CD8-positive, alpha-beta memory T cell (primary cell): ENCODE data around the gene ZCCHC14. TPM values are rescaled to one million over a fixed set of nuclear protein-coding genes. Genes with fewer than 3 reads are reported as not detected.
"Not testable (repeated sequence)": the region's sequence is repeated elsewhere in the genome, so short reads cannot be mapped to it uniquely, and the experiment has no call there.

Source experiments
- CTCF ChIA-PET: fragments of 350-600 bp; sonication (Branson Sonifier 250); formaldehyde crosslinking; loops from one replicate; lab custom pipeline; 2021; ENCODE audit warnings: antibody characterized with exemption; lab: Charles Lee
- POLR2A ChIA-PET: fragments of 350-600 bp; sonication (Branson Sonifier 250); formaldehyde crosslinking; loops from one replicate; lab custom pipeline; 2021; ENCODE audit warnings: antibody characterized with exemption; lab: Charles Lee
- DNase-seq, 5 donors: peaks; one replicate each; pipeline versions ENCODE4 v3.0.0 to v3.0.0-alpha.2; 2020 to 2022; ENCODE audit warnings: mixed read lengths in 1 of 5
- H3K27ac ChIP-seq: one replicate; pipeline ENCODE4 v1.7.0; 2013; ENCODE audit warnings: low read depth, mild to moderate bottlenecking, low read length, moderate library complexity
- H3K27me3 ChIP-seq: 2 replicates; pipeline ENCODE4 v1.7.0; 2013; ENCODE audit warnings: low read length, mild to moderate bottlenecking; ENCODE audit not compliant: insufficient read depth, poor library complexity, severe bottlenecking
- H3K36me3 ChIP-seq: 2 replicates; pipeline ENCODE4 v1.7.0; 2013; ENCODE audit warnings: mild to moderate bottlenecking, low read length, moderate library complexity; ENCODE audit not compliant: insufficient read depth
- H3K4me1 ChIP-seq: 2 replicates; pipeline ENCODE4 v1.7.0; 2013; ENCODE audit warnings: mild to moderate bottlenecking, low read length, moderate library complexity; ENCODE audit not compliant: insufficient read depth
- H3K4me3 ChIP-seq: 2 replicates; pipeline ENCODE4 v1.7.0; 2013; ENCODE audit warnings: mild to moderate bottlenecking, low read length
- H3K9me3 ChIP-seq: 2 replicates; pipeline ENCODE4 v1.7.0; 2013; ENCODE audit warnings: mild to moderate bottlenecking, low read length
- H3K27ac Mint-ChIP-seq, 8 donors: one replicate each; pipeline ENCODE4 v1.8.0; 2020 to 2021; ENCODE audit warnings: mixed read lengths in 8 of 8, mild to moderate bottlenecking in 6 of 8, inconsistent platforms in 3 of 8, moderate library complexity in 3 of 8
- H3K27me3 Mint-ChIP-seq, 2 donors: one replicate each; pipeline ENCODE4 v1.8.0; 2020 to 2021; ENCODE audit warnings: mixed read lengths in 2 of 2, mild to moderate bottlenecking in 1 of 2, moderate library complexity in 1 of 2
- H3K36me3 Mint-ChIP-seq, 3 donors: one replicate each; pipeline ENCODE4 v1.8.0; 2020 to 2021; ENCODE audit warnings: mixed read lengths in 3 of 3, inconsistent platforms in 1 of 3, mild to moderate bottlenecking in 1 of 3
- H3K4me1 Mint-ChIP-seq, 3 donors: one replicate each; pipeline ENCODE4 v1.8.0; 2020 to 2021; ENCODE audit warnings: mixed read lengths in 3 of 3, inconsistent platforms in 1 of 3, mild to moderate bottlenecking in 1 of 3
- H3K4me3 Mint-ChIP-seq, 7 donors: one replicate each; pipeline ENCODE4 v1.8.0; 2020 to 2021; ENCODE audit warnings: mixed read lengths in 7 of 7, mild to moderate bottlenecking in 6 of 7, moderate library complexity in 4 of 7, inconsistent platforms in 2 of 7
- H3K9me3 Mint-ChIP-seq, 5 donors: one replicate each; pipeline ENCODE4 v1.8.0; 2020 to 2022; ENCODE audit warnings: mixed read lengths in 5 of 5, mild to moderate bottlenecking in 3 of 5, moderate library complexity in 2 of 5, inconsistent platforms in 1 of 5
- polyA plus RNA-seq: library from polyadenylated mRNA; unstranded; fragments of 300-500 nt; fragmentation: Illumina TruSeq; gene quantifications from one replicate; pipeline ENCODE4 v1.2.3, GENCODE V29; 2021
- total RNA-seq, 2 experiments: library from RNA; stranded (reverse); gene quantifications; one replicate each; pipeline ENCODE4 v1.2.3, GENCODE V29; 2021

Gene ZCCHC14
- total and polyA plus RNA-seq, 3 experiments from 2014 or later, result 0.77 to 6.2 (median 6.1) TPM

- Histone ChIP-seq H3K27me3 (no peaks in the 10 kb centered on the region), H3K36me3 (no peaks in the 10 kb centered on the region), H3K4me1 (peaks cover 58% of the 10 kb centered on the region), H3K4me3 (no peak overlapping the region), H3K9me3 (no peaks in the 10 kb centered on the region), H3K27ac (no peak overlapping the region)
- peak overlapping the region in 2 of 7 donors; percentile 20 to 68 for H3K4me3 Mint-ChIP-seq
- peak overlapping the region in 4 of 8 donors; percentile 81 to 87 (median 82) for H3K27ac Mint-ChIP-seq
- DNase-seq, result no peak
- H3K27me3 Mint-ChIP-seq, result no peaks in the 10 kb centered on the region
- POLR2A ChIA-PET, result no interaction called here
- H3K36me3 Mint-ChIP-seq, result peaks cover 0 to 5% (median 5%) of the 10 kb centered on the region in 3 donors
- H3K4me1 Mint-ChIP-seq, result peaks cover 74 to 88% (median 80%) of the 10 kb centered on the region in 3 donors
- CTCF ChIA-PET, result no interaction called here
- no peaks in the 10 kb centered on the region for H3K9me3 Mint-ChIP-seq
Measured at GRCh38 chr16:87486282-87486681, 6.5 kb downstream of the ZCCHC14 start.

GRCh38 chr16:87485792-87486191 is 7.0 kb downstream of the ZCCHC14 start:
- CTCF ChIA-PET, H3K36me3 ChIP-seq, H3K9me3 Mint-ChIP-seq, H3K9me3 ChIP-seq, H3K27me3 Mint-ChIP-seq, POLR2A ChIA-PET, DNase-seq, H3K36me3 Mint-ChIP-seq, H3K27ac ChIP-seq, H3K4me3 ChIP-seq, H3K27me3 ChIP-seq: not testable (repeated sequence)
- Mint-ChIP-seq H3K27ac (peak overlapping the region in 6 of 8 donors; percentile 81 to 98 (median 84)), H3K4me1 (peaks cover 74 to 85% (median 82%) of the 10 kb centered on the region in 3 donors), H3K4me3 (peak overlapping the region in 5 of 7 donors; percentile 8 to 68 (median 44))
- H3K4me1 ChIP-seq, result peaks cover 55% of the 10 kb centered on the region

GRCh38 chr16:87484487-87485331 is 8.1 kb downstream of the ZCCHC14 start:
- ChIA-PET CTCF (no interaction called here), POLR2A (no interaction called here)
- Mint-ChIP-seq H3K4me1 (peaks cover 69 to 78% (median 76%) of the 10 kb centered on the region in 3 donors), H3K36me3 (peaks cover 0 to 8% (median 5%) of the 10 kb centered on the region in 3 donors), H3K4me3 (peak overlapping the region in 5 of 7 donors; percentile 50 to 68 (median 62)), H3K27ac (peak overlapping the region in 6 of 8 donors; percentile 81 to 98 (median 84)), H3K27me3 (no peaks in the 10 kb centered on the region), H3K9me3 (no peaks in the 10 kb centered on the region)
- Histone ChIP-seq H3K4me1 (peaks cover 48% of the 10 kb centered on the region), H3K27ac (no peak overlapping the region), H3K9me3 (no peaks in the 10 kb centered on the region), H3K36me3 (no peaks in the 10 kb centered on the region), H3K27me3 (no peaks in the 10 kb centered on the region), H3K4me3 (no peak overlapping the region)
- DNase-seq, result no peak

- no peak for DNase-seq
- H3K4me3 ChIP-seq, result no peak overlapping the region
- H3K9me3 ChIP-seq, result no peaks in the 10 kb centered on the region
- H3K4me1 Mint-ChIP-seq, result peaks cover 58 to 66% (median 64%) of the 10 kb centered on the region in 3 donors
- H3K36me3 Mint-ChIP-seq, result peaks cover 0 to 12% (median 5%) of the 10 kb centered on the region in 3 donors
- H3K27me3 ChIP-seq, result no peaks in the 10 kb centered on the region
- peak overlapping the region in 2 of 7 donors; percentile 2 to 32 for H3K4me3 Mint-ChIP-seq
- peak overlapping the region in 6 of 8 donors; percentile 50 to 98 (median 74) for H3K27ac Mint-ChIP-seq
- no peaks in the 10 kb centered on the region for H3K36me3 ChIP-seq
- no peaks in the 10 kb centered on the region for H3K27me3 Mint-ChIP-seq
- ChIA-PET CTCF (no interaction called here), POLR2A (no interaction called here)
- peaks cover 36% of the 10 kb centered on the region for H3K4me1 ChIP-seq
- H3K9me3 Mint-ChIP-seq, result no peaks in the 10 kb centered on the region
- no peak overlapping the region for H3K27ac ChIP-seq
Measured at GRCh38 chr16:87483481-87483880, 9.3 kb downstream of the ZCCHC14 start.

GRCh38 chr16:87482670-87483069 is 10.2 kb downstream of the ZCCHC14 start:
- CTCF ChIA-PET, H3K36me3 ChIP-seq, H3K27me3 ChIP-seq, H3K9me3 ChIP-seq, DNase-seq, H3K27me3 Mint-ChIP-seq, H3K4me3 Mint-ChIP-seq, H3K9me3 Mint-ChIP-seq, H3K4me3 ChIP-seq, POLR2A ChIA-PET, H3K27ac ChIP-seq: not testable (repeated sequence)
- Mint-ChIP-seq H3K27ac (peak overlapping the region in 3 of 8 donors; percentile 8 to 97 (median 84)), H3K4me1 (peaks cover 61 to 66% (median 62%) of the 10 kb centered on the region in 3 donors), H3K36me3 (peaks cover 0 to 18% (median 8%) of the 10 kb centered on the region in 3 donors)
- H3K4me1 ChIP-seq, result peaks cover 28% of the 10 kb centered on the region

GRCh38 chr16:87482266-87482665 is 10.6 kb downstream of the ZCCHC14 start:
- peak overlapping the region in 4 of 8 donors; percentile 7 to 97 (median 84) for H3K27ac Mint-ChIP-seq
- H3K36me3 Mint-ChIP-seq, result peaks cover 0 to 18% (median 8%) of the 10 kb centered on the region in 3 donors
- Histone ChIP-seq H3K27ac (no peak overlapping the region), H3K9me3 (no peaks in the 10 kb centered on the region), H3K36me3 (no peaks in the 10 kb centered on the region), H3K4me1 (peaks cover 24% of the 10 kb centered on the region), H3K4me3 (no peak overlapping the region), H3K27me3 (no peaks in the 10 kb centered on the region)
- no peak overlapping the region for H3K4me3 Mint-ChIP-seq
- CTCF ChIA-PET, result no interaction called here
- POLR2A ChIA-PET, result no interaction called here
- no peaks in the 10 kb centered on the region for H3K9me3 Mint-ChIP-seq
- peaks cover 57 to 63% (median 58%) of the 10 kb centered on the region in 3 donors for H3K4me1 Mint-ChIP-seq
- no peaks in the 10 kb centered on the region for H3K27me3 Mint-ChIP-seq
- no peak for DNase-seq

GRCh38 chr16:87481711-87482110 is 11.1 kb downstream of the ZCCHC14 start:
- peaks cover 0 to 18% (median 8%) of the 10 kb centered on the region in 3 donors for H3K36me3 Mint-ChIP-seq
- H3K36me3 ChIP-seq, H3K27me3 Mint-ChIP-seq, H3K27ac ChIP-seq, DNase-seq, CTCF ChIA-PET, H3K27me3 ChIP-seq, H3K4me3 ChIP-seq, H3K9me3 Mint-ChIP-seq, H3K9me3 ChIP-seq, H3K4me3 Mint-ChIP-seq, POLR2A ChIA-PET: not testable (repeated sequence)
- H3K27ac Mint-ChIP-seq, result peak overlapping the region in 3 of 8 donors; percentile 84 to 96 (median 84)
- H3K4me1 ChIP-seq, result peaks cover 18% of the 10 kb centered on the region
- peaks cover 53 to 57% (median 53%) of the 10 kb centered on the region in 3 donors for H3K4me1 Mint-ChIP-seq
